Left renal pelvis (tissue), 4 donors: ENCODE data around the gene GOLGA8R. TPM values are rescaled to one million over a fixed set of nuclear protein-coding genes. Genes with fewer than 3 reads are reported as not detected.
"Not testable (repeated sequence)": the region's sequence is repeated elsewhere in the genome, so short reads cannot be mapped to it uniquely, and the experiment has no call there.

ENCODE experiments used
- DNase-seq, 4 donors: peaks; one replicate each; pipeline ENCODE4 v3.0.0-alpha.2; 2013; ENCODE audit warnings: low read depth in 4 of 4, low spot score in 3 of 4
- polyA plus RNA-seq, 4 donors: library from polyadenylated mRNA; unstranded; fragments of 120-200 nt; gene quantifications; one replicate each; pipeline ENCODE4 v1.2.1, GENCODE V29; 2013; ENCODE audit not compliant: insufficient read length in 4 of 4

Gene GOLGA8R
- polyA plus RNA-seq, 4 donors, result 3.8 to 10.3 (median 5.8) TPM

DNA sequence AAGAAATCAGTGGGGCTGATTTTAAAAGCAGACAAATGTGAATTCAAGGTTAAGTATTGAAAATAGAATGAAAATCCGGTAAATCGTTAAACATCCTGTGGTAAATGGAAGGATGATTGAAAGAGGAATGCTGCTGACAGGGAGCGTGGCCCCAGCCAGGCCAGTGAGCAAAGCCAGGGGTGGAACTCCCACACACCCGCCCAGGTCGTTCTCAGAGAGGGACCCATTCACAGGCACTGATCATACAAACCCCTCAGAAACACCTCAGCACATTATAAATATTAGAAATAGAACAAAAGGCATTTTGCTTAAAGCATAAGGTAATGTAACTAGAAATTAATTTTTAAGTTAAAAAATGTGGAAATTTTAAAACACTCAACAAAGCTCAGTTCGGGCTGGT is 59.0 kb downstream of the GOLGA8R start:
- not testable (repeated sequence) for DNase-seq

Other genes with a start within 250 kb of the GOLGA8R start
- 1 to 10 TPM; 1.2 to 4.1 (median 2.3) TPM for gene CHRFAM7A, start 20.7 kb downstream of the GOLGA8R start, polyA plus RNA-seq
- 1 to 10 TPM in 1 of 4 donors, under 1 TPM in 3; 0.56 to 3.0 (median 0.89) TPM for gene GOLGA8Q, start 137.8 kb upstream of the GOLGA8R start, polyA plus RNA-seq
- gene GOLGA8H, start 189.8 kb upstream of the GOLGA8R start, polyA plus RNA-seq, result 1 to 10 TPM in 1 of 4 donors, under 1 TPM in 3; 0.87 to 2.3 (median 0.90) TPM